GM15510 (cell line): ENCODE results near the gene LPIN2.

Experiments
- POLR2A ChIP-seq: IDR thresholded peaks from 3 replicates; pipeline ENCODE4 v1.6.1; 2011; ENCODE audit warnings: borderline replicate concordance; ENCODE audit not compliant: insufficient read length; ENCODE audit errors: extremely low read depth

The LPIN2 gene

GRCh38 chr18:3013024-3013804 is at the start of gene LPIN2:
TSS of gene LPIN2 (minus strand) at chr18:3013144. CDS start at chr18:2960840, 52,304 bp downstream.
- TF ChIP-seq POLR2A = peak; percentile 54

- TF ChIP-seq POLR2A = no peak
These were observed 48.8 kb upstream of the LPIN2 start for GRCh38 chr18:3061581-3062312.

GRCh38 chr18:3060667-3061580 is 48.0 kb upstream of the LPIN2 start:
- TF ChIP-seq POLR2A = no peak

- no peak for TF ChIP-seq POLR2A
These were observed 46.3 kb upstream of the LPIN2 start for GRCh38 chr18:3059272-3059671.

GRCh38 chr18:3058328-3059191 is 45.6 kb upstream of the LPIN2 start:
- no peak for TF ChIP-seq POLR2A

- TF ChIP-seq POLR2A = no peak
These were observed 44.6 kb upstream of the LPIN2 start for GRCh38 chr18:3057526-3057925.

GRCh38 chr18:3056311-3056710 is 43.4 kb upstream of the LPIN2 start:
- TF ChIP-seq POLR2A = no peak

- no peak for TF ChIP-seq POLR2A
These were observed 42.9 kb upstream of the LPIN2 start for GRCh38 chr18:3055816-3056215.

GRCh38 chr18:3055186-3055728 is 42.3 kb upstream of the LPIN2 start:
- no peak for TF ChIP-seq POLR2A

- TF ChIP-seq POLR2A = no peak
These were observed 41.8 kb upstream of the LPIN2 start for GRCh38 chr18:3054780-3055179.

- TF ChIP-seq POLR2A = no peak
These were observed 41.3 kb upstream of the LPIN2 start for GRCh38 chr18:3054214-3054613.

- TF ChIP-seq POLR2A = no peak
These were observed 40.1 kb upstream of the LPIN2 start for GRCh38 chr18:3053081-3053480.

- TF ChIP-seq POLR2A = no peak
These were observed 39.4 kb upstream of the LPIN2 start for GRCh38 chr18:3052411-3052758.
